NOMO-1 (cell line): ENCODE data around the gene KIF3B.
"Not testable (repeated sequence)": the region's sequence is repeated elsewhere in the genome, so short reads cannot be mapped to it uniquely, and the experiment has no call there.

Source experiments
- DNase-seq, 2 experiments: peaks; one replicate each; lab custom pipeline; 2025; ENCODE audit not compliant: unreplicated experiment in 2 of 2; lab: John Stamatoyannopoulos, UW

The KIF3B gene

GRCh38 chr20:32354592-32355416 is 77.4 kb downstream of the KIF3B start:
- no peak for DNase-seq

- DNase-seq, result no peak
These were observed 78.0 kb downstream of the KIF3B start for GRCh38 chr20:32355417-32355841.

GRCh38 chr20:32355907-32356621 is 78.6 kb downstream of the KIF3B start:
- not testable (repeated sequence) for DNase-seq

- peak; percentile 17 to 58 for DNase-seq
These were observed 79.3 kb downstream of the KIF3B start for GRCh38 chr20:32356622-32357374.

- DNase-seq, result peak in 1 of 2 experiments; percentile 68
These were observed 80.0 kb downstream of the KIF3B start for GRCh38 chr20:32357375-32357868.

- DNase-seq, result peak; percentile 94 to 95
These were observed 80.6 kb downstream of the KIF3B start, which contains the start of gene ASXL1 for GRCh38 chr20:32357869-32358631. Gene ASXL1 (plus strand): TSS chr20:32358331. CDS start chr20:32358776, 445 bp downstream.

DNA sequence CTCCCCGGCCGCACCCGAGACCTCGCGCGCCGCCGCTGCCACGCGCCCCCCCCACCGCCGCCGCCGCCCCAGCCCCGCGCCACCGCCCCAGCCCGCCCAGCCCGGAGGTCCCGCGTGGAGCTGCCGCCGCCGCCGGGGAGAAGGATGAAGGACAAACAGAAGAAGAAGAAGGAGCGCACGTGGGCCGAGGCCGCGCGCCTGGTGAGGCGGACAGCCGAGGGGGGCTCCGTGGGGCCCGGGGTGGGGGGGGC is 81.1 kb downstream of the KIF3B start:
- no peak for DNase-seq

- DNase-seq, result peak; percentile 23 to 45
These were observed 81.6 kb downstream of the KIF3B start for GRCh38 chr20:32358883-32359632.

GRCh38 chr20:32359633-32360332 is 82.3 kb downstream of the KIF3B start:
- DNase-seq, result peak in 1 of 2 experiments; percentile 35

- DNase-seq, result no peak
These were observed 82.8 kb downstream of the KIF3B start for GRCh38 chr20:32360333-32360634.

DNA sequence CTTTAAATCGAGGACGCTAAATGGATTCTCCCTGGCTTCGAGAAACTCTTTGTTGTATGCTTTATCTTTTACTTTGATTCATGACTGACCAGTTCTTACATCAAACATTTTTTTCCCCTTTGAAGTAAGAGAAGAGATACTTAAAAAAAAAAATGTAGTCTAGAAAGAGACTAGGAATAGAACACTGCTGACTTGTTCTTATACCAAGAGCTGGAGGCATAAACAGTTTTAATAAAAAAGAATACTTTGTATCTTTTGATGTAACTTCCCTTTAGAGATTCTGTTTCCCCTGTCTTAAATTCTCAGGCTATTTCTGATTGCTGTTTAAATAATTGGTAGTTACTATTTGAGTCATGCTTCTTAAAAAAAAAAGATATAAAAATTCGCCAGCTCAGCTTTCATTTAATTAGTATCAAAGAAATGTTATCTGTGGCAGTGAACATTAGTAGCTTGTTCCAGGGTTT is 85.5 kb downstream of the KIF3B start:
- no peak for DNase-seq

DNA sequence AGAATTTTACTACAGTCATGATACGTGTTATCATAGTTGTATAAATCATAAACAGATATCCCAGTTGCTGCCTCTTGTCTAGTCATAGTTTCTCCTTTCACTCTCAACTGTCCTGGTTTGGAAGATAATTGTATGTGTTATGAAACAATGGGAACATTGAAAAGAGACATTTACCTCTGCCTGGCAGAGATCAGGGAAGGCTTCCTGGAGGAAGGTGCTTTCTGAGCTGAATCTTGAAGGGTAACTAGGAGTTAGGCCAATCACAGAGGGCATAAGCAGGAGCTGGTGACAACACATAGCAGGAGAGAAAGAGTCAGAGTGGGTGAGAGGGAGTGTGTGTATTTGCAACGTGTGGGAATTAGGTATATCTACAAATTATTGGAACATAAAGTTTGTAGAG is 86.0 kb downstream of the KIF3B start:
- no peak for DNase-seq

- no peak for DNase-seq
These were observed 87.2 kb downstream of the KIF3B start for GRCh38 chr20:32364554-32365208.

- no peak for DNase-seq
These were observed 88.1 kb downstream of the KIF3B start for GRCh38 chr20:32365564-32365963.

- DNase-seq, result no peak
These were observed 88.9 kb downstream of the KIF3B start for GRCh38 chr20:32366380-32366779.

GRCh38 chr20:32368323-32368722 is 90.9 kb downstream of the KIF3B start:
- DNase-seq, result no peak

DNA sequence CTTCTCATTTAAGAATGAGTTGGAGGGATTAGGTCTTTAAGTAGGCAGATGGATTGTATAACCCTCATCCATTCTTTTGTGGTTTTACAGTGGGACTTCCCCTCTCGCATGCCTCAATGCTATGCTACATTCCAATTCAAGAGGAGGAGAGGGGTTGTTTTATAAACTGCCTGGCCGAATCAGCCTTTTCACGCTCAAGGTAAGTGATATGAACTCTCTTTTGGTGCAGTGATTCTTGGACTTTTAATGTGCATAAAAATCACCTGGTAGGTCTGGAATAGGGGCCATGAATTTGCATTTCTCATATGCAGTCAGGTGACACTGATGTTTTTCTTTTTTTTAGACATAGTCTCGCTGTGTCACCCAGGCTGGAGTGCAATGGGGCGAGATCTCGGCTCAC is 91.5 kb downstream of the KIF3B start:
- DNase-seq, result no peak

GRCh38 chr20:32370897-32371296 is 93.4 kb downstream of the KIF3B start:
- no peak for DNase-seq

GRCh38 chr20:32378461-32378860 is 101.0 kb downstream of the KIF3B start:
- DNase-seq, result no peak
